ENCODE data around the gene MECP2. TPM values are rescaled to one million over a fixed set of nuclear protein-coding genes. Genes with fewer than 3 reads are reported as not detected.

Gene MECP2
- total RNA-seq, 2 donors from 2014 or later: 70.4 to 73.5 TPM

DNA sequence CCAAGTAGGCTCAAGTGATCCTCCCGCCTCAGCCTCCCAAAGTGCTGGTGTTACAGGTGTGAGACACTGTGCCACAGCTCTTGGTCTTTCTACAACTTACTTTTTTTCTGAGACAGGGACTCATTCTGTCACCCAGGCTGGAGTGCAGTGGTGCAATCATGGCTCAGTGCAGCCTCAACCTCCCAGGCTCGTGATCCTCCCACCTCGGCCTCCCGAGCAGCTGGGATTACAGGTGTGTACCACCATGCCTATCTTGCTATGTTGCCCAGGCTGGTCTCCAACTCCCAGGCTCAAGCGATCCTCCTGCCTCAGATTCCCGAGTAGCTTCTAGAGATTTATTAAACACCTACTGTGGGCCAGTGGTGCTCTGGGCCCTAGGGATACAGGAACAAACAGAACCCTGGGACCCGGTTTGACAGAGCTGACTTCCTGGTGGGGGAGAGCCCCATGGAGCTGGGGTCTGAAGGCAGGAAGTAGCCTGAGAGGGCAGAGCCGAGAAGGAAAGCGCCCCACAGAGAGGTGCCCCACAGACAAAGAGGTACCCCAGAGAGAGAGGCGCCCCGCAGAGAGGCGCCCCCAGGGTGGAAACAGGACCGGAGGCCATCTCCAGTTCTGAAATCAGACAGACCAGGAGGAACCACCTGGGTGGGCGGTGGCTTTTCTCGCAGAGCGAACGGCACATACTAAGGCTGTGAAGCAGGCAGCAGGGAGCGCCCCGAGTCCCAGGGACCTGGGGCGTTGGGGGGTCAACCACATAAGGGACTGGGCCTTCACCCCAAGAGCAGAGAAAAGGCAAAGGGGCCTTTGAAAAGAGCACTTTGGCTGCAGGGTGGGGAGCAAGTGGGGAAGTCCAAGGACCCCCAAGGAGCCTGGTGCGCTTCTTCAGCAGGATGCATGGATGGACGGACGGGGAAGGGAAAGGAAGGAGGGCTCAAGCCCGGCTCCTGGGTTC lies 82.8 kb downstream of the MECP2 start:
- no peak for DNase-seq
- H3K36me3 Mint-ChIP-seq (ENCODE audit: insufficient read depth in 2 of 2): peaks cover 0 to 11% of the 10 kb centered on the region in 2 donors
- H3K4me3 Mint-ChIP-seq: peak overlapping the region in 1 of 2 donors; percentile 20
- no peak for ATAC-seq (replicated peaks in 1 of 2)
- H3K27ac Mint-ChIP-seq: no peak overlapping the region
- peaks cover 15% of the 10 kb centered on the region for H3K4me1 Mint-ChIP-seq (ENCODE audit: low read depth)
- H3K9me3 Mint-ChIP-seq: no peaks in the 10 kb centered on the region
- peaks cover 5% of the 10 kb centered on the region for H3K27me3 Mint-ChIP-seq (ENCODE audit: low read depth)

DNA sequence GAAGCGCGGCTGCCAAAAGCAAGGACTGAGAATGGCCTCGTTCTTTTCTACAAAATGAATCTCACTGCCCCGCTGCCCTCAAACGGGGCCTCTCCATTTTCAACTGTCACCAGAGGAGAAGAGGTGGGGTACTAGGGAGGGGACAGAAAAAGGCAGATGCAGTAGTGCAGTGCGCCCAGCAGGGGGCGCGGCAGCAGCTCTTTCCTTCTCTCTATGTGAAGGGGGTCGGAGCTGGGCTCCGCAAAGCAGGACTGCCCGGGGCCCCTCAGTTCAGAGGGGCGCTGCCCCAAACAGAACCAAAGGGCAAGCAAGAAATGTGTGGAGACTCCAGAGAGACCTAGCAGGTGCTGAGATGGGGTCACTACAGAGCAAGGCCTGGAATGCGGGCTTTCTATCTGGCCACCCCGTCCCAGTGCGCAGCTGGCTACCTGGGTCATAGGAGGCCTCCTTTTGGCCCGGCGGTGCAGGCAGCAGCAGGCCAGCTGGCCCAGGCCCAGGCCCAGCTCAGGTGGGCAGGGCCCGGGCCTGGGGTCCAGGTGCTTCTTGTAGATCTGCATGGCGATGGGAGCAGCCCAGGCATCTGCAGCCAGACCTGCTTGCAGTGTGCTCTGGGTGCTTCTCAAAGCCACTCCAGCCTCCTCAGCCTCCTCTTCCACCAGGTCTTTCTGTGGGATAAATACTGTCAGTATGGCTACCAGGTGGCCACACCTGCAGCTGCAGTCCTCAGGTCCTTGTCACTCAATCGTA lies 83.7 kb downstream of the MECP2 start:
- peaks cover 5% of the 10 kb centered on the region for H3K27me3 Mint-ChIP-seq (ENCODE audit: low read depth)
- H3K4me3 Mint-ChIP-seq: no peak overlapping the region
- ATAC-seq (replicated peaks in 1 of 2) (peak; percentile 72 to 75), DNase-seq (peak; percentile 46 to 50)
- H3K36me3 Mint-ChIP-seq (ENCODE audit: insufficient read depth in 2 of 2): peaks cover 0 to 9% of the 10 kb centered on the region in 2 donors
- H3K27ac Mint-ChIP-seq: no peak overlapping the region
- no peaks in the 10 kb centered on the region for H3K9me3 Mint-ChIP-seq
- H3K4me1 Mint-ChIP-seq (ENCODE audit: low read depth): peaks cover 15% of the 10 kb centered on the region

DNA sequence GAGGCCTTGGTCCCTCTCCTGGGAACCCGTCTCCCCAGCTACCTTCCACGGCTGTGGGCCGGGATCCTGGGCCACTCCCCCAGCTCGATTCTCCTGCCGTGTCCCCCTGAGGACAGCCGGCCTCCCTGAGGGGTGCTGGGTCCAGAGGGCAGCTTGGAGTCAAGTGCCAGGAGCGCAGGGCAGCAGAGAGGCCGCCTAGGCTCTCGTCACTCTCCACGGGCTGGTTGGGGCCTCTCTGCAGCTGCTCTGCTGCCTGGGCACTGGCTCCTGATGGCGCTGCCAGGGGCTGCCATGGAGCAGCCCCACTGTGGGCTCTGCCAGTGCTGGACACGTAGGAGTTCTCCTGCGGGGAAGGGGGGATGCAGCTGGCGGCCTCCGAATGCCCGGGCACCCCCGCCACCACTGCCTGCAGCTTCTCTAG lies 84.5 kb downstream of the MECP2 start:
- no peaks in the 10 kb centered on the region for H3K9me3 Mint-ChIP-seq
- H3K27ac Mint-ChIP-seq: no peak overlapping the region
- no peak overlapping the region for H3K4me3 Mint-ChIP-seq
- H3K4me1 Mint-ChIP-seq (ENCODE audit: low read depth): peaks cover 18% of the 10 kb centered on the region
- peaks cover 0 to 10% of the 10 kb centered on the region in 2 donors for H3K36me3 Mint-ChIP-seq (ENCODE audit: insufficient read depth in 2 of 2)
- ATAC-seq (replicated peaks in 1 of 2) (no peak), DNase-seq (no peak)
- H3K27me3 Mint-ChIP-seq (ENCODE audit: low read depth): peaks cover 13% of the 10 kb centered on the region

DNA sequence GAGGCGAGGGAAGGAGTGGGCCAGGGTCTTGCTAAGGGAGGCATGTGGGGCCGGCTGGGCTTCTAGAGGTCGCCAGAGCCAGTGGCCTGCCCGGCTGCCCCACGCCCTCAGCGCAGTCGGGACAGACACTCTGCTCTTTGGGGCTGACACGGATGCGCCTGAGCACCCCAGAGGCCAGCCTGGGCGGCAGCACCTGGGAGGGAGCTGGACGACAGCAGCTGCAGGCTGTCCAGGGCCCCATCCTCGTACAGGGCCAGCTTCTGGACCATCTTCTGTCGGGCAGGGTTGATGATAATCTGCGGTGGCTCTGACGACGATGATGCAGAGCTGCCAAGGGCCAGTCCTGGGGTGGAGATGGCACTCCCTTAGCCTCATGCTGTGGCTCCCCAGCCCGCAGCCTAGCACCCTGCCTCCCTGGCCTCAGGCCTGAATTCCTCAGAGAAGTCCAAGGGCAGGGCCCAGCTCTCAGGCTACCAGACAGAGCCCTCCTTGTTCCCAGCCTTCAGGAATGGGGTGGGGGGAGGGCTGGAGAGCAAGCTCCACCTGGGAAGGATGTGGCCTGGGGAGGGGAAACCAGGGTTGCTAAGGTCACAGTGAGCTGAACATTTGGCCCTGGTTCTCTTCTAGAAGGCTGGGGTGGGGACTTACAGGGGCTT lies 85.1 kb downstream of the MECP2 start:
- Mint-ChIP-seq H3K9me3 (no peaks in the 10 kb centered on the region), H3K27me3 (ENCODE audit: low read depth) (peaks cover 19% of the 10 kb centered on the region), H3K4me3 (no peak overlapping the region), H3K36me3 (ENCODE audit: insufficient read depth in 2 of 2) (peaks cover 4 to 12% of the 10 kb centered on the region in 2 donors), H3K4me1 (ENCODE audit: low read depth) (peaks cover 21% of the 10 kb centered on the region), H3K27ac (no peak overlapping the region)
- ATAC-seq (replicated peaks in 1 of 2) (no peak), DNase-seq (no peak)

DNA sequence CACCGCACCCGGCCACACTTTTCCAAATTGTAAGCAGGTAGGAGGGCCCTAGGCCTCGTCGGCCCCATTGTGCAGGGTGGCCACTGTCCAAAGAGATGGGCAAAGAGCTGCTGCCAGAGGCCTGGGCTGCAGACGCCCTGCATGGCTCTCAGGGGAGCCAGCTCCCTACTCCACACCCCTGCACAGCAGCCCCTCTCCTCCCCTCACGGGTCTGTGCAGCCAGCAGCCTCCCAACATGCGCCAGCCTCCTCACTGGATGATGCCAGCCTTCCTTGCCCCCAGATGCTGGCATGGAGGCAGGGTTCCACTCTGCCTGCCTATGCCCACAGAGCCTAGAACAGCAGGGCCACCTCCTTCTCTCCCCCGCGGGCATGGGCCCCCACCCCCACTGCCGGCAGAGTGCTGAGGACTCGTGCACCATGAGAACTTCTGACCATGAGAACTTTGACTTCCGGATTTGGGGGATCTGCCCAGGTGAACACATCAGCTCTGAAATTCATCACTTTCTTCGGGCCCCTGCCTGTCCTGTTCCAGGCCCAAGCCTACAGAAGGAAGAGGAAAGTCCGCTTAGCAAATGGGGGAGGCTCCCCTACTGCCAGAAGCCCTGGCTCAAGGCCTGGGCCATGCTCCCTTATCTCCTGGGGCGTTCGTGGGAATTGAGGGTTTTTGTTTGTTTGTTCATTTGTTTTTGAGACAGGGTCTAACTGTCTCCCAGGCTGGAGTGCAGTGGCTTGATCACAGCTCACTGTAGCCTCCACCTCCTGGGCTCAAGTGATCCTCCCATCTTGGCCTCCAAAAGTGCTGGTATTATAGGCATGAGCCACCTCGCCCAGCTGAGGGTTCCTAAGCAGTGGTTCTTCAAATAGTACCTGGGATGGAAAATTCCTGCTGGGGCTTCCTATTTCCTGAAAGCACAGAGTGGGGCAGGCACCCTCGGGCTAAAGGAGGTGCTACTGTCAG lies 85.9 kb downstream of the MECP2 start:
- H3K27ac Mint-ChIP-seq: no peak overlapping the region
- peaks cover 4 to 12% of the 10 kb centered on the region in 2 donors for H3K36me3 Mint-ChIP-seq (ENCODE audit: insufficient read depth in 2 of 2)
- H3K4me3 Mint-ChIP-seq: no peak overlapping the region
- H3K4me1 Mint-ChIP-seq (ENCODE audit: low read depth): peaks cover 21% of the 10 kb centered on the region
- H3K27me3 Mint-ChIP-seq (ENCODE audit: low read depth): peaks cover 19% of the 10 kb centered on the region
- H3K9me3 Mint-ChIP-seq: no peaks in the 10 kb centered on the region
- DNase-seq (no peak), ATAC-seq (replicated peaks in 1 of 2) (no peak)

DNA sequence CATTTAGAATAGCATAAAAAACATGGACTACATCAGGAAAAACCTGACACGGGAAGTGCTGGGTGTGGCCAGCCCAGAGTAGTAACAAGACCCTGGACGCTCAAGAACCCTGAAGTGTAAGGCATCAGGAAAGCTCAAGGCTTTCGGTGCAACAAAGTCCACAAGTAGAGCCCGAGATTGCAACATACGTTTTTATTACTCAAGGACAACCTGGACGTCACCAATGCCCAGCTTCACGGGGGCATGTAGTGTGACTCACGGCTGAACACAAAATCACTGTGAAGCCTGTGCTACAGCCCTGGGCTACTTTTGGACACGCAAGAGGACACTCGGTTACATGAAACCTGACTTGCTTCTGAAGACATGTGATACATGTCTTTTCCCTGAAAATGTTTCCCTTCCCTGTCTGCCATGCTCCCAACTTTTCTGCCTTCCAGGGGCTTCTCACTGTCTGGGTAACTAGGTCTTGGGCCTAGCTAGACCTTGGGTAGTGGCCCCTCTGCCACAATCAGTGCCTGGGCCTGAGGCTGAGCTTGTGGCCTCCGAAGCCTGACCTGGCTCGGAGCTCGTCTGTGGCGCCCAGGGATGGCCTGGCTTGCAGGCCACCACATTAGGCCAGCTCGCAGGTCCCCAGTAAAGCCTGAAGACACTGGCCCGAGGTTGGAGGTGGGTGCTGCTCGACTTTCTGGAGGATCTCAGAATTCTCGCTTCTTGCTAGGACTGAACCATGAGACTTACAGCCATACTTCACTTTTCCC lies 87.0 kb downstream of the MECP2 start:
- H3K4me3 Mint-ChIP-seq: no peak overlapping the region
- ATAC-seq (replicated peaks in 1 of 2): no peak
- DNase-seq: no peak
- no peak overlapping the region for H3K27ac Mint-ChIP-seq
- peaks cover 16% of the 10 kb centered on the region for H3K4me1 Mint-ChIP-seq (ENCODE audit: low read depth)
- peaks cover 23% of the 10 kb centered on the region for H3K27me3 Mint-ChIP-seq (ENCODE audit: low read depth)
- no peaks in the 10 kb centered on the region for H3K9me3 Mint-ChIP-seq
- peaks cover 4 to 12% of the 10 kb centered on the region in 2 donors for H3K36me3 Mint-ChIP-seq (ENCODE audit: insufficient read depth in 2 of 2)

DNA sequence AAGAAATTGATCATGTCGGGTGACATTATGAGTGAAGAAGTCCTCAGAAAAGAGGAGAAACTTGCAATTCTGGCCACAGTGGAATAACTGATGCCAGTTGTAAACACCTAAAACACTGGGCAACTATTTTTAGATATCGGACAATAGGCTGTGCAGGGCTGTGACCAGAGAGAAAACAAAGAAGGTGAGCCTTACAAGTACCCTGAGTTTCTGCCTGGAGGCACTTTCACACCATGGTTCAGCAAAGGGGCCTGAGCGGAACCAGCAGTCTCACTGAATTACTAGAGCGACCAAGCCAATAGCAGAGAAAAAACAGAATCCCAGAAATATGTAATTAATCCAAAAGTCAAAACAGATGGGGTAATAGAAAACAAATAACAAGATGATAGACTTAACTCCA lies 89.0 kb downstream of the MECP2 start:
- H3K9me3 Mint-ChIP-seq: no peaks in the 10 kb centered on the region
- H3K4me1 Mint-ChIP-seq (ENCODE audit: low read depth): peaks cover 6% of the 10 kb centered on the region
- no peak for ATAC-seq (replicated peaks in 1 of 2)
- H3K27me3 Mint-ChIP-seq (ENCODE audit: low read depth): peaks cover 33% of the 10 kb centered on the region
- no peak overlapping the region for H3K4me3 Mint-ChIP-seq
- peak overlapping the region; percentile 42 for H3K27ac Mint-ChIP-seq
- no peak for DNase-seq
- H3K36me3 Mint-ChIP-seq (ENCODE audit: insufficient read depth in 2 of 2): peaks cover 5 to 8% of the 10 kb centered on the region in 2 donors

DNA sequence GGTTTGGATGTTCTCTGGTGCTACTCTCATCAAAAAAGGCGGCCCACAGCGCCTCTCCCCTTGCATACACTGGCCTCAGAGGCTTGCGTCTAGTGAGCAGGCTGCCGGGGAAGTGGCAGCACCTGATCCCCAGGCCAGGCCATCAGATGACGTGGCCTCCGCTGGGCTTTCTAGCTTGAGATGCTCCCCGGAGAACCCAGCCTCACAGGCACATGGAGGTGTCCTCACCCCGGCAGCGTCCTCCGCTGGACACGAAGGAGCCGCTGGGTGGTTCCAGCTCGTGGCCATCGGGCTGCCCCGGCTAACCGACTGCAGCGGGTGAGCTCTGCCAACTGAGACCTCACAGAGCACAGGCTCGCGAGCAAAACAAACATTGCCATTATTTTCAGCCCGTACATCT lies 90.6 kb downstream of the MECP2 start:
- no peak for ATAC-seq (replicated peaks in 1 of 2)
- H3K27me3 Mint-ChIP-seq (ENCODE audit: low read depth): peaks cover 34% of the 10 kb centered on the region
- H3K36me3 Mint-ChIP-seq (ENCODE audit: insufficient read depth in 2 of 2): peaks cover 5 to 8% of the 10 kb centered on the region in 2 donors
- no peak overlapping the region for H3K4me3 Mint-ChIP-seq
- no peaks in the 10 kb centered on the region for H3K9me3 Mint-ChIP-seq
- peaks cover 15% of the 10 kb centered on the region for H3K4me1 Mint-ChIP-seq (ENCODE audit: low read depth)
- no peak overlapping the region for H3K27ac Mint-ChIP-seq
- DNase-seq: no peak

DNA sequence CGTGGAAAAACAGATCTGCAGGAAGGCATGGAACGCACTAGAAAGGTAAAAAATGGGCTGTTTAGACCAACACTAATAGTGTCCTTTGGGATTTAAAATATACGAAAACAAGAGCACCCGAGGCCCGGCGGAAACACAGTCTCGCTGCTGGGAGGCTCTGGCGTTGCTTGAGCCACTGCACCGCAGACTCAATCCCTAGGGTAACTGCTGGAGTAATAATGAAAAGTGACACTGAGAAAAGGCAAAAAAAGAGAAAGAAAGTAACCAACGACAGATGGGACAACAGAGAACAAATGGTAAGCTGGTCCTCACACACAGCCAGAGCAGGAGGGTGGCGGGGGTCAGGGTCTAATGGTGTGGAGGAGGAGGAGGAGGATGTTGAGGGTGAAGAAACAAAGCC lies 93.2 kb downstream of the MECP2 start:
- H3K27ac Mint-ChIP-seq: peak overlapping the region; percentile 76
- no peaks in the 10 kb centered on the region for H3K9me3 Mint-ChIP-seq
- peaks cover 19% of the 10 kb centered on the region for H3K4me1 Mint-ChIP-seq (ENCODE audit: low read depth)
- peaks cover 34% of the 10 kb centered on the region for H3K27me3 Mint-ChIP-seq (ENCODE audit: low read depth)
- H3K36me3 Mint-ChIP-seq (ENCODE audit: insufficient read depth in 2 of 2): peaks cover 4 to 5% of the 10 kb centered on the region in 2 donors
- ATAC-seq (replicated peaks in 1 of 2) (no peak), DNase-seq (no peak)
- H3K4me3 Mint-ChIP-seq: no peak overlapping the region

DNA sequence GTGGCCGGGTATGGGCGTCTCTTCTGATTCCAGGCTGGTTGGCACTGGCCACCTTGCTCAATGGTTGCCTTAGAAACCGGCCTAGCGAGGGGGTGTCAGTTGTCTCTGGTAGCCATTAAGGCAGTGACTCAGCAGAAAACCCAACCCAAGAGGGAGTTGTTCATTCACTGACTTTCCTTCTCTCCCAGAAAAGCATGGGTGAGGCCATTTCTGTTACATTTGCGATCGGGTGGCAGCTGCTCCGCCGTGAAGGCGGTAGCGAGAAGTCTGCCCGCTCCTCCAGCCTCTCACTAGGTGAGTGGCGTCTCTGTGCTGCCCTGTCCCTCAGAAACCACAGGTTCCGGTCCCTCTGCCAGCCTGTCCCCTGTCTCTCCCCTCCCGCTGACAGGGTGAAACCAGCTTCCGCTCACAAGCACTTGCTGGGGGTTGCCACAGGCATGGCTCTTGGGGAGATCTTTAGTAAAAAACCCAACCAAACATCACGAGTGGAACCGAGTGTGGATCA lies 95.2 kb downstream of the MECP2 start:
- DNase-seq: peak; percentile 60 to 64
- Mint-ChIP-seq H3K9me3 (no peaks in the 10 kb centered on the region), H3K4me1 (ENCODE audit: low read depth) (peaks cover 13% of the 10 kb centered on the region), H3K4me3 (peak overlapping the region; percentile 73 to 81), H3K27me3 (ENCODE audit: low read depth) (peaks cover 20% of the 10 kb centered on the region), H3K36me3 (ENCODE audit: insufficient read depth in 2 of 2) (peaks cover 0 to 1% of the 10 kb centered on the region in 2 donors), H3K27ac (peak overlapping the region; percentile 90)
- peak; percentile 91 to 97 for ATAC-seq (replicated peaks in 1 of 2)

DNA sequence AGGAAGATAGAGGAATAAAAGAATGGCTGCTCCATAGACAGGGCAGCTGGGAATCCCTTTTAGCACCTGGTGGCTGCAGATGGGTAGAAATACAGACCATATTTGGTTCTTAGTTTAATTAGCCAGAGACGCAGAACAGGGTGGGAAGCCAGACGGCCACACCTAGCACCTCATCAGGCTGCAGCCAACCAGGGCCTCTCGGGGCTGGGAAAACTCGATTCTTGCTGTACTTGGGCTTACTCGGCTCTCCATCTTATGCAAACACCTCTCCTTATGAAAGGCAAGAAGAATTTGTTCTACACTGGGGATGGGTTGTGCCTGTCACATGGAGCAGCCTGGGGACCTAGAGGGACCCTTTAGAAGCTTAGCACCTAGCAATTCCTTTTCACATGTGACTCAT lies 97.5 kb downstream of the MECP2 start:
- peaks cover 13% of the 10 kb centered on the region for H3K4me1 Mint-ChIP-seq (ENCODE audit: low read depth)
- H3K9me3 Mint-ChIP-seq: no peaks in the 10 kb centered on the region
- H3K4me3 Mint-ChIP-seq: no peak overlapping the region
- H3K36me3 Mint-ChIP-seq (ENCODE audit: insufficient read depth in 2 of 2): peaks cover 0 to 1% of the 10 kb centered on the region in 2 donors
- DNase-seq (no peak), ATAC-seq (replicated peaks in 1 of 2) (no peak)
- peaks cover 11% of the 10 kb centered on the region for H3K27me3 Mint-ChIP-seq (ENCODE audit: low read depth)
- no peak overlapping the region for H3K27ac Mint-ChIP-seq
